ENCODE data around the gene CFI.

DNA sequence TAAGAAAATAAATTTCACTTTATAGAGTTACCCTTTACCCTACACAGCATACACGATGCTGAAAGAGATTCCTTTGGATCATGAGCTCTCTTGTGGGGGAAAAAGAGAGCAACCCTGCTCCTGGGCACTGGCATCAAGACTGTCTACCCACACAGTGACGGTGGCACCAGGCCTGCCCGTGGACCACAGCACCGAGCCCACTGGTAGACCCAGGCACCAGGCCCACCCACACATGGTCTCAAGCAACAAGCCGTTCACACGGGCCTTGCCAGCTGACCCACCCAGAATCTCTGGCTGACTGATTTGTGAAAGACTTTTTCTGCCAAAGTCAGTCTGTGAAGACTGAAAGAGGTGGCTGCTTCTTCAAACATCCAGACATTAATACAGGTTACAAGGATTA lies 6.7 kb downstream of the CFI start:
- TF ChIP-seq TAF1 (IDR thresholded peaks at IDR 0.05; ENCODE audit: borderline replicate concordance, low read depth, low read length) (no peak), POLR2A (IDR thresholded peaks at IDR 0.05; ENCODE audit: low read depth, low read length) (no peak)

Data from GM12892 (cell line).